Activated T-cell treated with anti-CD3 and anti-CD28 coated beads, Interleukin-2, amount 50 U/mL, for 1 hour (primary cell): ENCODE measurements around the gene PTPRN2.
"Not testable (repeated sequence)": the region's sequence is repeated elsewhere in the genome, so short reads cannot be mapped to it uniquely, and the experiment has no call there.

Experiments
- DNase-seq: peaks from one replicate; pipeline ENCODE4 v3.0.0-alpha.2; 2020

Gene PTPRN2

DNA sequence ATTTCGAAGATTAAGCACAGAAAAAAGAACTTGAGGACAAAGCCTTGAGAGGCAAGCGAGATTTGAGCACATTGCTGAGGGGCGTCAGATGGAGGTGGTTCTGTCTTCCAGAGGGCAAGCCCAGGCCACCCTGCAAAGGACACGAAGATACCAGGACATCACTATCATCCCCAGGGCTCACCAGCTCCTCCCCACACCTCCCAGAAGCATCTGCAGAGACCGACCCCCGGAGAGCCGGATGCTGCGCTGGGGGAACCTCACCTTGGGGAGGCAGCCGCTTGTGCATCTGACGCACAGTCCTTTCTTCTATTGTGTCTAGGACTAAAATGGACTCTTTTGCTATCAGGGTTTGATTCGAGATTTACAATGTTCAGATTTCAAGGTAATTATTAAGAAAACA lies 991.2 kb downstream of the PTPRN2 start:
- no peak for DNase-seq

DNA sequence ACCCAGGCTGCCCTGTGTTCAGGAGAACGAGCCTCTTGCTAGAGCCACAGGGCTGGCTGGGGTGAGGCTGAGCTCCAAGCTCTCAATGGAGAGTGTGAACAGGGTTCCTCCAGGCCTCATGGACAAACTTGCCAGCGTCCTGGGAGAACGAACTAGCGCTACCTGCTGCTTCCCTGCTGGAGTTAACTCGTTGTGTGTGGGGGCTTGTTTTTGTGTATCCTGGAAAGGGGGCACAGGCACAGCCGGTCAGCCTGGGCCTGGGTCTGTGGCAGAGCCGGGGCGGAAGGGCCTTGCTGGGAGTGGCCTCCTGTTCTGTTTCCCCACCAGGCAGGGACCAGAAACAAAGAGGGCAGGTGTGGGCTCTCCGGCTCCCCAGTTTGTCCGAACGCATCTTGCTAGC lies 991.6 kb downstream of the PTPRN2 start:
- DNase-seq, result no peak

DNA sequence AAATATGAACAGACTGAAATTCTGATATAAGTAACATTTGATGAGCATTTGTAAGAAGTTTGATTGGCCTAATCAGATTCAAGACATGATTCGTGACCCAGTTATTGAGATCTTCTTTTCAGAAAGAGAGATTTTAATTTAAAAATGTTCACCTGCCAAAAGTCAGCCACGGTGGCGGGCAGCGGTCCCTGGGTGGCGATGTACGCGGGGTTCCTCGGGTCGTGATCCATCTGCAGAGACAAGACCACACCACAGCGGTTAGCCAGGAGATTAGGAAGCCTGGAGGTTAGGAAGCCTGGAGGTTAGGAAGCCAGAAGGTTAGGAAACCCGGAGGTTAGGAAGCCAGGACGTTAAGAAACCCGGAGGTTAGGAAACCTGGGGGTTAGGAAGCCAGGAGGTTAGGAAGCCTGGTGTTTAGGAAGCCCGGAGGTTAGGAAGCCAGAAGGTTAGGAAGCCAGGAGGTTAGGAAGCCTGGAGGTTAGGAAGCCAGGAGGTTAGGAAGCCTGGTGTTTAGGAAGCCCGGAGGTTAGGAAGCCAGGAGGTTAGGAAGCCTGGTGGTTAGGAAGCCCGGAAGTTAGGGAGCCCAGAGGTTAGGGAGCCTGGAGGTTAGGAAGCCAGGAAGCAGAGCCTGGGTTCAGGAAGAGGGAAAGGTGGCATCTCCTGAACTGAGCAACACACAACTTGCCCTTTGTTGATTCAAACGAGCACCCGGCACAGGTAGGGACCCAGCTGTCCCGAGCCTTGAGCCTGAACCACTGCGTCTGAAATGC lies 992.4 kb downstream of the PTPRN2 start:
- DNase-seq, result no peak

DNA sequence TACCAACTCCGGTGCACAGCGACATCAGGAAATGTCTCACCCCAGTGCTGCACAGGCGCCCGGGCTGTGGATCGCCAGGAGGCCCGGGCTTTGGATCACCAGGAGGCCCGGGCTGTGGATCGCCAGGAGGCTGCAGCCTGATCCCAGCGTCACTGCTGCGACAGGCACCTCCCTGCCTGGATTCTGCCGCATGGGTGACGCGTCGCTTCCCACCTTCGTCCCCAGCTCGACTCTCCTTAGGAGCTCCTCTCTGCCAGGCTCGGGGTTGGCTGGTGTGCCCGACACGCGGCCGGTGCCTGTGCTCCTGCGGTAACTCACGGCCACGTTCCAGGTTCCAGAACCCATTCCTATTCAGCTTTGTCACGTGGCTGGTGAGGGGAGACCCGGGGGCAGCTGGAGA lies 993.3 kb downstream of the PTPRN2 start:
- DNase-seq, result no peak

DNA sequence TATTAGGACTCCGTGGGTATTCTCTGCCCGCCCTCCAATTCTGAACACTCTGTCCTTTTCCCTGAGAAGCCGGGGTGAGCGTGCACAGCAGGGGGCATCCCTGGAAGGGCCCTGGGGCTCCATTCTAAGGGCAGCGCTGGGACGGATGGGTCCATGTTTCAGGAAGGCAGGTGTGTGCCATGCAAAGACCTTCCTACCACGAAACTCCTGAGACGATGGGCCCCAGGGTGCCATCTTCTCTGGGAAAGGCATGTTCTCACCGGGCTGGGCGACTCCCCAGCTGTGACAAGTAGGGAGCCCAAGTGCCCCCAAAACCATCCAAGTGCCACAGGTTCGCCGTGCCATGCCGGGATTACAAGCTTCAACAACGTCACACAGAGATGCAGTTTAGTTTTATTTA lies 994.1 kb downstream of the PTPRN2 start:
- DNase-seq, result no peak

DNA sequence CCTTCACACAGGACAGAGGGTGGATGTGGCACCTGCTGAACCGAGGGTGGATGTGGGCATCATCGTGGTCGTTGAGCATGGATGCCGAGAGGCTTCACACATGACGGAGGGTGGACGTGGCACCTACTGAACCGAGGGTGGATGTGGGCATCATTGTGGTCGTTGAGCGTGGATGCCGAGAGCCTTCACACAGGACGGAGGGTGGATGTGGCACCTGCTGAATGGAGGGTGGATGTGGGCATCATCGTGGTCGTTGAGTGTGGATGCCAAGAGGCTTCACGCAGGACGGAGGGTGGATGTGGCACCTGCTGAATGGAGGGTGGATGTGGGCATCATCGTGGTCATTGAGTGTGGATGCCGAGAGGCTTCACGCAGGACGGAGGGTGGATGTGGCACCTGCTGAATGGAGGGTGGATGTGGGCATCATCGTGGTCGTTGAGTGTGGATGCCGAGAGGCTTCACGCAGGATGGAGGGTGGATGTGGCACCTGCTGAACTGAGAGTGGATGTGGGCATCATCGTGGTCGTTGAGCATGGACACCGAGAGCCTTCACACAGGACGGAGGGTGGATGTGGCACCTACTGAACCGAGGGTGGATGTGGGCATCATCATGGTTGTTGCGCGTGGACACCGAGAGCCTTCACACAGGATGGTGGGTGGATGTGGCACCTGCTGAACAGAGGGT lies 994.8 kb downstream of the PTPRN2 start:
- DNase-seq, result not testable (repeated sequence)

DNA sequence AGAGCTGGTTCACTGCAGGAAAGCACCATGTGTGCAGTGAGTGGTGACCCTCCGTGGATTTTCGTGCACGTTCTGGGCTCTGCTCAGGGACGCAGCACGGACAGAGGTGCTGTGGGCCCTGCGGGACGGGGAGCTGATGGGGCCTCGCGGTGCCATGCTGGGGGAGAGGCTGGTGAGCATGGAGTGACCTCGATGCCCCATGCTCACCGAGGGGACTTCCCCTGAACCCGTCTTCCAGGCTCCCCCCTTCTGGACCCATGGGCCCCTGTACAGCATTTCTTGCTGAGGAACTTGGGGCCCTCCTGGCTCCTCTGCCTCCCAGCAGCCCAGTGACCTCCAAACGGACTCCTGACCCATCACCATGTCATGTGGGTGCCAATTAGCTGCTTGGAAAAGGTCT lies 997.1 kb downstream of the PTPRN2 start:
- no peak for DNase-seq

DNA sequence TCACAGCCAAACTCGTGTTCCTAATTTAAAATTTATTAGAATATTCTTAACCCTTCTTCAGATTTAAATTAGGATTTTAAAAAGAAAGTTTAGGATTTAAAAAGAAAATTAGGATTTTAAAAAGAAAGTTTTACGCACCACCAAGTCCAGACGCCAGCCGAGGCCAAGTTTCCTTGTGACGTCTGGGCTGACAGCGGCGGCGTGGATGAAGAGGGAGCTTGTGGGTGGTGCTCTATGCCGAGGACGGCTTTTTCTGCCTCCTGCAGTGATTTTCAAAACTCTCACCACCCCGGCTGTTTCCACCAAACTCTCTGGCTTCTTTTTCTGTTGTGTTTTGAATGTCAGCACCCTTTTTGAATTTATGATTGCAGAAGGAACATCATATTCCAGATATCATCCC lies 997.9 kb downstream of the PTPRN2 start:
- no peak for DNase-seq

DNA sequence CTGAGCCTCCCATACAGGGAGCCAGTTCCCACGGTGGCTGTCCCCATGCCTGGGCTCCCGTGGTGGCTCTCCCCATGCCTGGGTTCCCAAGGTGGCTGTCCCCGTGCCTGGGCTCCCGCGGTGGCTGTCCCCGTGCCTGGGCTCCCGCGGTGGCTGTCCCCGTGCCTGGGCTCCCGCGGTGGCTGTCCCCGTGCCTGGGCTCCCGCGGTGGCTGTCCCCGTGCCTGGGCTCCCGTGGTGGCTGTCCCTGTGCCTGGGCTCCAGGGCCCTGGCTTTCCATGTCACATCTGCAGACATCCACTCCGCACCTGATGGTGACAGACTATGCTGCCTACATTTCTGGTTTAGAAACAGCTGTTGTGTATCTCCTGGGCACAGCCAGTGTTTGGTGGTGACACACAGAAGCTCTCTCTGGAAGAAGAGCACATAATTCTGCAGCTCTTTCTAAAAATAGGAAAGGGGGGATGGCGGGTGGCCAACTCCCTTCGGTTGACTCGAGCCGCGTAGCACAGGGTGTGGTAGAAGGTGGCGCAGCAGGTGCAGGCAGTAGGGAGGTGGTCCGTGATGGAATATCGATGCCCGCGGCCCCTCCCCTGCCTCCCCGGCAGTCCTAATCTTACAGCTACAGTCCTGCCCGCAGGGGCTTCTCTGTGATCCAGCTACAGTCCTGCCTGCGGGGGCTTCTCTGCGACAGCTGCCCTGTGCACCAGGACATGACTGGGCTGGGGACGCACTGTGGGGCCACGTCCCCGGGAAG lies 999.6 kb downstream of the PTPRN2 start:
- DNase-seq, result no peak

DNA sequence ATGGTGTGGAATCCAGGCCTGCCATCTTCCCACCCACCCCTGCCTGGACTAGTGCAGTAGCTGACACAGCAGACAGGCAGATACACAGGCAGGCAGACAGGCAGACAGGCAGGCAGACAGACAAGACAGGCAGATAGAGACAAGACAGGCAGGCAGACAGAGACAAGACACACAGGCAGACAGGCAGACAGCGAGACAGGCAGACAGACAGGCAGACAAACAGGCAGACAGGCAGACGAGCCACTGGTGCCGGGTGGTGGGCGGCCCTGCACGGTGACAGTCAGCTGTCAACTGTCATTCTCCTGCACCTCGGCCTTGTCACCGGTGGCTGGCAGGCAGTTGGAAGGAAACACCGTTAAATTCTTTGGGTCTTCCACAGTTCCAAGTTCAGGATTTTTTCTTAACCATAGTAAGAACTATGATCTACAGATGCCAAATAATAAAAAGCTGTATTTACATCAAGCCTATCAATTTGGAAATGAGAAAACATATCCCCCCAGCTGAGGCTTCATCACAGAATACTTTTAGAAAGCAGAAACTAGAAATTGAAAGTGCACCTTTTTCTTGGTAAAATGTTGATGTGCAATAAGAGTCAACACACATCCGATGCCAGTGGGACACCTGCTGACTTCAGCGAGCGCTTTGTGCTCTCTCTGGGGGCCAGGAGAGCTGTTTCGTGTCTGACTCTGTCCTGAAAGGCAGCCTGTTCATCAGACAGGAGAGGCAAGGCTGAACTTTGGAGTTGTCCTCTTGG lies 1000.4 kb downstream of the PTPRN2 start:
- no peak for DNase-seq

DNA sequence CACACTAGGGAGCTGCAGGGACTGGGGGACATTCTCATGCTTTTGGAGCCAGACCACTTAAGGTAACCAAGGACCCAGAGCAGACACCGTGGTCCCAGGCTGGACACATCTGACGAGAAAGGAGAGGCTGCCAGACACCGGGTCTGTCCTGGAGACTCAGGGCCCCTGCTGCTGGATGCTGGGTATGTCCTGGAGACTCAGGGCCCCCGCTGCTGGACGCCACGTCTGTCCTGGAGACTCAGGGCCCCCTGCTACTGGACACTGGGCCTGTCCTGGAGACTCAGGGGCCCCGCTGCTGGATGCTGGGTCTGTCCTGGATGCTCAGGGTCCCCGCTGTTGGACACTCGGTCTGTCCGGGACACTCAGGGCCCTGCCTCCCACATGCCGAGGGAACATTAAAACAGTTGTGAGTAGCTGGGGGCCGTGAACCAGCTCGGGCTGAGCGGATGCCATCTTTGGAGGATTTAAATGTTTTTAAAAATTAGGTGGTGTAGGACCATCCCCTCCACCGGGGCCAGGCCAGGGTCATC lies 1001.1 kb downstream of the PTPRN2 start:
- no peak for DNase-seq

DNA sequence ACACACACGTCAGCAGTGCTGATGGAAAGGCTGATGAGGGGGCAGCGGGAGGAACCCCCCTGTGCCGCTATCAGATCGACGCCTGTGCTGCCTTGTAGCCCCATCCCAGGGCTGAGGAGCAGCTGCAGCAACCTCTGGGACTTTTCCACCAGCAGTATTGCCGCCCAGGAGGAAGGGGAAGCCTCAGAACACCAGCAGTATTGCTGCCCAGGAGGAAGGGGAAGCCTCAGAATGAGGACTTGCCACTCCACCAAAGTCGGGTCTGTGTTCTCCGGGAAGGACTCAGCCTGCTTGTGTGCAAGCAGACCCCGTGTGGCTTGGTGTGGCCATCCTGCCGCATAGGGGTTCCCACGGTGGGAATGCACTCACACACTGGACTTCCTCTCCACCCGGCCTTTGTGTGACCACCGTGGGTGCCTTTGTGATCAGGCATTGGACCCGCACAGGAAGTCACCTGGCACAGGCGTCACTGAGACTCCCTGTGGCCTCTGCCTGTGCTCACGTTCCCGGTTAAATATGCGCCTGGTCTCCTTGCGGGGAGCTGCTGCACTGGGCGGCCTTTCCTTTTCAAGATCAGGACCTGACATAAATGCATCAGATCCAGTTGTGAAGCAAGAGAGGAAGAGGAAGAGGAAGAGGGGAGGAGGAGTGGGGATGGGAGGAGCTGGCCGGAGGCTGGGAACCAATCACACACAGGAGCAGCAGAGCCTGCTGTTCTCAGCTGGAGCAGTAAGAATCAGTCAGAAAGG lies 1002.3 kb downstream of the PTPRN2 start:
- no peak for DNase-seq

DNA sequence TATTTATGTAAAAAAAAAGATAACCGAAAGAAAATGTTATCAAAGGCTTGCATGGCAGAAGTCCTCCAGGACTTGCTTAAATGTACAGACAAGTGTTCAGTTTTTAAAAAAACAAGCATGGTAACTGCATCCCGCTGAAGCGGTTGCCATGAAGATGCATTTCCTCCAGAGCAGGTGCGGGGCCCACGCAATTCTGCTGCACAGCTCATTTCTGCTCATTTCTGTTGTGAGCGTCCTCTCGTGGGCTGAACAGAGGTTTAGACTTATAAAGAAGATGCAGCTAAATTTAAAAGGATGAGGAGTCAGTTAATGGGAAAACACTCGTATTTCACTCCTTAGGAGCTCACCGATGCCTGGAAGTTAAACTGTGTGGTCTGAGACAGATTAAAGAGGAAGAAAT lies 1003.2 kb downstream of the PTPRN2 start:
- no peak for DNase-seq

DNA sequence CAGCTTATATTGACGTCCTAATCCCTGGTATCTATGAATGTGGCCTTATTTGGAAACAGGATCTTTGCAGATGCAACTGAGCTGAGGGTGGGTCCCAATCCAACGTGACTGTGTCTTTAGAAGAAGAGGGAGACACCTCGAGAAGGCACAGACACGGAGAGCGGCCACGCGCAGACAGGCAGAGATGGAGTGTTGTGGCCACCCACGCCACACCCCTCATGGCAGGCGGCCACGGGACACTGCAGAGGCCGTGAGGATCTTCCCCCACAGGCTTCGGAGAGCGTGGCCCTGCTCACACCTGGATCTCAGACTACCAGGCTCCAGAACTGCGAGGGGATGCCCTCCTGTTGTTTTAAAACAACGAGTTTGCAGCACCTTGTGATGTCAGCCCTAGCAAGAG lies 1005.9 kb downstream of the PTPRN2 start:
- DNase-seq, result no peak

DNA sequence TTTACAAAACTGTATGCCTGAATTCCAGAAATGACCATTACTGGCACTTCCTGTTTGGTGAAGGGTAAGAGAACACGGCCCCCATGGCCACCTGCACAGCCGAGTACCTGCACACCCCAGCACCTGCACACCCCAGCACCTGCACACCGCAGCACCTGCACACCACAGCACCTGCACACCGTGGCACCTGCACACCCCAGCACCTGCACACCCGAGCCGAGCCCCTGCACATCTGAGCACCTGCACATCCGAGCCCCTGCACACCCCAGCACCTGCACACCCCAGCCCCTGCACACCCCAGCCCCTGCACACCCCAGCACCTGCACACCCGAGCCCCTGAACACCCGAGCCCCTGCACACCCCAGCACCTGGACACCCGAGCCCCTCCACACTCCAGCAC lies 1007.3 kb downstream of the PTPRN2 start:
- no peak for DNase-seq

DNA sequence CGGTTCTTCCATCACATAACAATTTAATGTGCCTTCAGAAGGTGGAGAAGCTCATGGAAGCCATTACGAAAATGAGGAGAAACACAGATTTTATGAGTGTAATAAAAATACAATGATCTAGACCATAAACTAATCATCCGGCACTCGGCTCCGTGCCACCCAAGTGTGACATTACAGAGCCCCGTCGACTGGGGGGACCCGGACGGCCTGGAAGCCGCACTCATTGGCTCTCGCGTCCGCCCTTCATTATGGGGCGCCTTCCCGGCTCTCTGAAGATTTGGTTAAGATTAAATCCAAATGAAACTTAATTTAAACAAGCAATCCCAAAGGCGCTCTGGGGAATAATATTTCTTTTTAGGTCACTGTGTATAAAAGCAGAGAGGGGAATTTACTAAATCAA lies 1008.2 kb downstream of the PTPRN2 start:
- DNase-seq, result no peak

DNA sequence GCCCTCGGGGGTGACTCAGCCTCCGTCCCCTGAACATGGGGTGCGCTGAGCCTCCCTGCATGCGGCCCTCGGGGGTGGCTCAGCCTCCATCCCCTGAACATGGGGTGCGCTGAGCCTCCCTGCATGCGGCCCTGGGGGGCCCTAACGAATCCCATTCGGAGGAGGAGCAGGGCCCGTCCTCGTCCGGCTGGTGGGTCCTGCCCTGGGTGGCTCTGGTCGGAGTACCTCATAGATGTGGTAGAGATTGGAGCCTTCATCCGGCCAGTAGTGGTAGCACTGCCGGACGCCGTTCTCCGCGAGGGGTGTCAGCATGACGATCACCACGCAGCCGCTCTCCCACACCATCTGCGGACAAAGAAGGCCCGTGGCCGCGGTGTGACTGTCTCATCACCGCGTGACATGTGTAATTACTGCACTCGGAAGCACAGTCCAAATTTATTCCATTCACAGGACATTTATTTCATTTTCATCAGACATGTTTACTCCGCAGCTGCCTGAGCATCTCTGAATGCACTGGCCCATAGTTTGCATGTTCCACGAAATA lies 1009.8 kb downstream of the PTPRN2 start:
- DNase-seq, result no peak

DNA sequence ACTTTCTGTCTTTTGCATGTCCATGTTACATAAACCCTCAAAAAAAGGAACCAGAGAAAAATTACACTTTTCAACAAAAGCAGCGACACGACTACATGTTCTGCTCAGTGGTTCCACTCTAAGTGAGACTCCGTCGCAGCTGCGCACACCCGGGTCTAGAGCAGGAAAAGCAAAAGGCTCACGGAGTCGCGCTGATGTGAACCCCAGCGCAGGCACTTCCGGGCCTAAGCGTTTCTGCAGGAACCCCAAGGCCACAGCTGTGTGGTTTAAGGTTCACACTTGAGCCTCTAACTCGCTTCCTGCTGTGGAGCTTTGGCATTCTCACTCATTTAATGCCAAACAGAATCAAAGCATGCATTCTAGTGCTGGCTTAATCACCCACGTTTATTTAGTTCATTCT lies 1010.6 kb downstream of the PTPRN2 start:
- DNase-seq, result no peak

DNA sequence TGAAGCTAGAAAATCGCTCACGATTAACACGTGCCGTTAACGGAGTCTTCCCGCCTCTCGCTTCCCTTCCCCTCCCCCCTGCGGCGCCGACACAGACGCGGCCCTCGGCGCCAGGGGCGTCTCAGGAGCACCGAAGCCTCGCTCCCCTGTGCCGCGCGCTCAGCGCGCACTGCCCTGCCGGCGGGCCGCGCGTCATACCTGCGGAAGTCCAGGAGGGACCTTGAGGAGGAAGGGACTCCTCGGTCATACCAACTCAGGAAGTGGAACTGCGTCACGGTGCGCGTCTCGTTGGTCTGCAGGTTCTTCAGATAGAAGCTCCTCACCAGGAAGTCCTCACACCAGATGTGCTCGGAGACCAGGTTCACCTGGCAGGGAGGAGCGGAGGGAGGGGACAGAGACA lies 1011.2 kb downstream of the PTPRN2 start:
- peak; percentile 60 for DNase-seq

DNA sequence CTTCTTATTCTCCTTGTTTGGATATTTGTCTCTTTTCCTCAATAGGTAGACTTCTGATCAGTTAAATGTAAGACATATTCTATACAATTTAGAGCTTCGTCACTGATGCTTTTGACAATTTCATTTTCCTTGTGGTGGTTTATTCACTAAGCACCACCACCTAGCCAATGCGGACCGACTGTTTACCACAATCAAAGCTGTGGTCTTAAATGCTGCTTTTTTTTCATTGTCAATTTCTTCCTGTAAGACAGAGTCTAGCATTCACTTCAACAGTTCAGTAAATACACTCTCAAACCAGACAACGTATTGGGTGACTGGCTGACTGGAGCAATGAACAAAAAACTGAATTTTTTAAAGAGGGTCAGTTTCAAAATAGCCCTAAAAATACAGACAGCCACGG lies 1011.8 kb downstream of the PTPRN2 start:
- DNase-seq, result no peak

DNA sequence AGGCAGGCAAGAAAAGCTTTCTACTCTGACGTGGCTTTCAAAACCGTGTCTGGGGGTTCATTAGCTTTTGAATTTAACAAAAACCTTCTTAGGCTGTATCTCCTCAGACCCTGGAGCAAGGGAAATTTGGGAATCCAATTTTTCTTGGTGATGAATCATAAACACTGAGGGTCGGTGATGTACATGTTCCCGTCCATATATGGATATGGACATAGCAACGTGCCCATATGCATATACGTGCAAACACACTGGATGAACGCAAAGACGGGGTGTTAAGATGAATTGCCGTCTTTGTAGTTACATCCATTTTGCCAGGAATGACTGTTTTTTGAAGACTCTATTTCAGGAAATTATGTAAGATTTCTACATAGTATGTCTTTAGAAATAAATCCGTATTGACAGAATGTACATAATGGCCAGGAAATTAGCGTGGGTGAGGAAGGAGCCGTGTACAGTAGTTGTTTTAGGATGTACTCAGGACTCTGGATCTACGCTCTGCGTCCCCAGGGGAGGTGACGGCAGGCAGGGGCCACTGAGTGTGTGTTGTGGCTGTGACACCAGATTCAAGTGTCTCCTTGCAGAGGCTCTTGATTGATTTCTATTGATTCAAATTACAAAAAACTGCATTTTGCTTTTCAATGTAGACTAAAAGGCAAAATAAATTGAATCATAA lies 1012.6 kb downstream of the PTPRN2 start:
- DNase-seq, result no peak
